Loucy (cell line): ENCODE results near the gene ILK.

Source experiments
- CTCF ChIP-seq: fragments of 200-600 bp; sonication (generic); conservative IDR thresholded peaks from 2 replicates; pipeline ENCODE4 v1.5.1; 2014; ENCODE audit warnings: mild to moderate bottlenecking, antibody characterized with exemption, low read length
- EZH2phosphoT487 ChIP-seq: fragments of 200-600 bp; IDR thresholded peaks from 2 replicates; pipeline ENCODE4 v1.6.1; 2018; ENCODE audit warnings: antibody characterized with exemption, mild to moderate bottlenecking, moderate library complexity, borderline replicate concordance

- TF ChIP-seq CTCF (no peak), EZH2phosphoT487 (no peak)
Observed at GRCh38 chr11:6565325-6565724, 38.2 kb upstream of the ILK start.
